Endometrium (tissue), 2 donors: Measurements from ENCODE around the gene FETUB.
"Not testable (repeated sequence)": the region's sequence is repeated elsewhere in the genome, so short reads cannot be mapped to it uniquely, and the experiment has no call there.

Source experiments
- FAIRE-seq: peaks from 2 replicates; lab custom pipeline; 2012; peaks lifted over from hg19 to GRCh38; lab: Jason Lieb, UNC
- donor health status: control.
- donor health status: control.

FETUB gene

DNA sequence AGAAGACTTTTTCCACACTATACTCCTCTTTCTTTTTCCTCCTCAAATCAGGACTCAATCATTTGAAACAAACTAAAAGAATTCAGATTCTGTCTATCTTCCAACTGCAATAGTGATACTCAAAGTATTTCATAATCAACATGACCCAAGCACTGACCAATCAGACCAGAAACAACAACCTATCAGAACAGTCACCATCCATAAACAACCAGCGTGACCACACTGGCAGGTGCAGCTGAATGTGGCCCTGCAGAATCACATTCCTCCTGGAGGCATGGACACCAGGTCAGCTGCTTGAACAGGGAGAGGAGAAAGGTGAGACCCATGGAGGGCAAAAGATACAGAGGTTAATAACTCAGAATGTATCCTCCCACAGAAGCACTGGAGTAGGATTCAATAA is 39.0 kb downstream of the FETUB start:
- FAIRE-seq, result no peak

DNA sequence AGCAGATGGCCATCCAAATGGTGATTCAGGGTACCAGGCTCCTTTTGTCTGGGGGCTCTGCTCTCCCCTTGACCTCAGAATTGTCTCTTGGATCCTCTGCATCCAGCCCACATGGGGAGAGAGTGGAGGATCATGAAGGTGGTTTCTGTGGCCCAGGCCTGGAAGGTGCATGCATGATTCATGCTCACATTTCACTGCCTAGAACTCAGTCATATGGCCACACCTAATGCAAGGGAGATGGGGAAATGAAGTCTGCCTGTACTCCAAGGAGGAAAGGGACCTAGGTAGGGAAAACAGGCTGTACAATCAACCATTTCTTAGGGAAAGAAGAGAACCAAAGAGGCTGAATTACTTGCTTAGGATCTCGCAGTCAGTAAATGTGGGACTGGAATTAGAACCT is 40.7 kb downstream of the FETUB start:
- FAIRE-seq, result no peak

DNA sequence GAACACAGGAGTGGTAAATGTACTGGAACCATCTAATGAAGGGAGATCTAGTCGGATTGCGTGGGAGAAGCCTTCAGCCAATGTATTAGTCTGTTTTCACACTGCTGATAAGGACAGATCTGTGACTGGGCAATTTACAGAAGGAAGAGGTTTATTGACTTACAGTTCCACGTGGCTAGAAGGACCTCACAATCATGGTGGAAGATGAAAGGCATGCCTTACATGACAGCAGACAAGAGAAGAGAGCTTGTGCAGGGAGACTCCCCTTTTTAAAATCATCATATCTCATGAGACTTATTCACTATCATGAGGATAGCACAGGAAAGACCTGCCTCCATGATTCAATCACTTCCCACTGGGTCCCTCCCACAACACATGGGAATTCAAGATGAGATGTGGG is 42.6 kb downstream of the FETUB start:
- FAIRE-seq, result no peak

DNA sequence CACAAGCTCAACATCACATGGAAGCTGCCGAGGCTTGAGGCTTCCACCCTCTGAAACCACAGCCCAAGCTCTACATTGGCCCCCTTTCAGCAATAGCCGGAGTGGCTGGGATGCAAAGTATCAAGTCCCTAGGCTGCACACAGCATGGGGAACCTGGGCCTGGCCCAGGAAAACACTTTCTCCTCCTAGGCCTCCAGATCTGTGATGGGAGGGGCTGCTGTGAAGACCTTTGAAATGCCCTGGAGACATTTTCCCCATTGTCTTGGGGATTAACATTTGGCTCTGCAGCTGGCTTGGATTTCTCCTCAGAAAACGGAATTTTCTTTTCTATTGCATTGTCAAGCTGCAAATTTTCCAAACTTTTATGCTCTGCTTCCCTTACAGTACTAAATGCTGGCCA is 43.8 kb downstream of the FETUB start:
- FAIRE-seq, result no peak

DNA sequence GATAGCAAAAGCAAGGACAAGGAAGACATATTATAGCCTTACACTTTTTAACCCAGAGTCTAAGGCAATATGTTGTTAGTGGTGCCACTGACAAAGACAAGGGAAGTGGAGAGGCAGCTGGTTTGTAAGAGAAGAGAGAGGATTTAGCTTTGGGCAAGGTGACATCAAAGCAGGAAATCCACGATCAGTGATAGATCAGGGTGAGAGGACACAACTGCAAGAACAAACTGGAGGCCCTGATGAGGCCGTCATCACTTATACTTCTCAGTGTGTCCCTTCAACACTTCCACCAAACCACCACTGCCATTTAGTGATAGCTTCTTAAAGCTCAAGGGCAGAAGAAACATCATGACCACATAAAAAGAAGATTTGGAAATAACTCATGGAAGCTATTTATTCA is 46.3 kb downstream of the FETUB start:
- FAIRE-seq, result not testable (repeated sequence)

DNA sequence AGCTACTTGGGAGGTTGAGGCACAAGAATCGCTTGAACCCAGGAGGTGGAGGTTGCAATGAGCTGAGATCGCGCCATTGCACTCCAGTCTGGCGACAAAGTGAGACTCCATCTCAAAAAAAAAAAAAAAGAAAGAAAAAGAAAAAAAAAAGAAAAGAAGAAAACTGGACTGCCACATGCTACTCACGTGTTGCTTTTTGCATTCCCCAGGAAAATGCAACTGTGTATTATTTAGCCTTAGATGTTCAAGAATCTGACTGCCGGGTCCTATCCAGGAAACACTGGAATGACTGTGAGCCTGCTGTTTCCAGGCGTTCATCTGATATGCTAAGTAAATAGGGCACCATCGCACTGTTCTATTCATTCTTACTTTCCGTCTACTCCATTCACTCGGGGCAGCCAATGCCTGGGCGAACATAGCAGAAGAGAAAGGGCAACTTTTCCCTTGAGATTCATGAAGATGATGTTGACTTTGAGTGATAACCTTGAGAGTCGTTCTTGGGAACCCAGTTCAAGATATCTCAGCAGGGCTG is 47.0 kb downstream of the FETUB start:
- FAIRE-seq, result no peak

DNA sequence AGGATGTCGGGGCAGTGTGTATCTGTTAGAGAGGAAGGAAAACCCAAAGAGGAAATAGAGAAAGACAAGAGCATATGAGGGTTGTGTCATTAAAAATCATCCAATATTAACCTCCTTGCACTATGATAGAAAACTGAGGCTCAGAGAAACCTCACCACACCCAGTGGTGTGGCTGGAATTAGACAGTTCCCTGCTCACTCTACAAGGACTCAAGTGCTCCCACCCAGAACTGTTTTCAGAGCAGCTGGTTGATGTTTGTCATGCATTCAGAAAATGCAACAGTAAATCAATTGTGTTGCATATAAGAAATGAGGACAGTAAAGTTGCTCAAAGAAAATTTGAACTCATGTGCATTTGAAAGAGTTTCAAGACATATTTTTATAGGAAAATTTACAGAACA is 50.1 kb downstream of the FETUB start:
- not testable (repeated sequence) for FAIRE-seq

DNA sequence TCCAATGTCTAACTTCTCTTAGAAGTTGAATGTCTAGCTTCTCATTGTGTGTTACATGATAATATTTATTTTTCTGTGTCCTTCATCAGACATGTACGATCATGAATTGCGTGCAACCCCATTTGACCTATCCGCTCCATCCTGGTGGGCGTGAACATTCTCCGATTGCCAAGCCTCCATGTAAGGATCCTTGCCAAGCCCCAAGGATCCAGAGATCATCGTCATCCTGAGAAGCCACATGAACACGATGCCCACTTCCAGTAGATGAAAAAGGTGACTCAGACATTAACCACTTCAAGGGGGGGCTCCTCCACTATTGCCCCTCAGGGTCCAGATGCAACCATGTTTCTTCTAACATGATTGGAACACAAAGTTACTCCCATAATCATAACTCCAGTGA is 51.5 kb downstream of the FETUB start:
- FAIRE-seq, result no peak

DNA sequence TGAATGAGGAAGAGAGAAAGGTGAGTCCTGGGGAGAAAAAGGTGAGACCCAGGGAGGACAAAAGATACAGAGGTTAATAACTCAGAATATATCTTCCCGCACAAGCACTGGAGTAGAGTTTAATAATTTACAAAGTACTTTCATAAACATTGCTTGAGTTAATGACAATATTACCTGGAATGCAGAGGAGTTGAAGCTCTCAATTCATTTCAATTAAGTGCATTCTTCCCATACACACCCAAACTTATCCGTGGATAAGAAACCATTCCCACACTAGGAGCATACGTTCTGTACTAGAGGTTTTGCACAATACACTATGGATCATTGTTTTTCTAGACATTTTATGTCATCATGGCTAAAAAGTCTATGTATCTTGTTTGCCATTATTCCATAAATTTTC is 53.6 kb downstream of the FETUB start:
- no peak for FAIRE-seq

DNA sequence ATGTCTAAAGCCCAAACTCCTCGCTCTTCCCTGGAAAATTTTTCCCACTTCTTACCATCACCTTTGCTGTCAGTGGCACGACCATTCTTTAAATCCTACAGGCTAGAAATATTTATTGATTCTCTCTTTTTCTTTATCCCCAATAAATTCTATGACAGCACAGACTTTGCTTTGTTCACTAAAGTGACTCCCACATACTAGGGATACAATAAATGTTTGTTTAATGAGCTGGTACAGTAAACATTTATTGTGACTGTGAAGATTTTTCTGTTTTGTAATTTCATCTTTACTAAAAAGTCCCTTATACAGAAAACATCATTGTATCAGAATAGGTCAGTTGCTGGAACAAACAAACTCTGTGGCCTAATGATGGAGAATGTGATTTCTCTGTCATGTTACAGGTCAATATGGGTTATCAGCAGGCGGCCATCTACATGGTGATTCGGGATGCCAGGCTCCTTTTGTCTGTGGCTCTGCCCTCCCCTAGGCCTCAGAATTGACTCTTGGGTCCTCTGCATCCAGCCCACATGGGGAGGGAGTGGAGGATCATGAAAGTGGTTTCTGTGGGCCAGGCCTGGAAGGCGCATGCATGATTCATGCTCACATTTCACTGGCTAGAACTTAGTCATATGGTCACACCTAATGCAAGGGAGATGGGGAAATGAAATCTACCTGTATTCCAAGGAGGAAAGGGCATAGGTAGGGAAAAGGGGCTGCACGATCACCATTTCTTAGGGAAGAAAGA is 54.3 kb downstream of the FETUB start:
- FAIRE-seq, result no peak

DNA sequence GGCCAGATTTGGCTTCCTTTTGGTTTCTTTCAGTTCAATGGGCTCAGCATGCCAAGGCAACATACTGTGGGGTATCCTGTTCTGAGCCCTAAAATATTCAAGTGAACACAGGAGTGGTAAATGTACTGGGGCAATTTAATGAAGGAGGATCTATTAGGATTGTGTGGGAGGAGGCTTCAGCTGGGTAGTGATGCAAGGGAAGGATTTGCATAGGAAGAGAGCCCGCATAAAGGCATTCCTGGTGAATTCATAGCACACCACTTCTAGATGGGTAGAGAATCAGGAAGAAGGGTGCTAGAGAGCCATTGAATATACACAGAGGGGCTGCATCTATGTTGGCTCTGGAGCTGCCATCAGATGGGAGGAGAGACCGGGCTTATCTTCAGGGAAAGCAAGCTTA is 56.3 kb downstream of the FETUB start:
- FAIRE-seq, result no peak

DNA sequence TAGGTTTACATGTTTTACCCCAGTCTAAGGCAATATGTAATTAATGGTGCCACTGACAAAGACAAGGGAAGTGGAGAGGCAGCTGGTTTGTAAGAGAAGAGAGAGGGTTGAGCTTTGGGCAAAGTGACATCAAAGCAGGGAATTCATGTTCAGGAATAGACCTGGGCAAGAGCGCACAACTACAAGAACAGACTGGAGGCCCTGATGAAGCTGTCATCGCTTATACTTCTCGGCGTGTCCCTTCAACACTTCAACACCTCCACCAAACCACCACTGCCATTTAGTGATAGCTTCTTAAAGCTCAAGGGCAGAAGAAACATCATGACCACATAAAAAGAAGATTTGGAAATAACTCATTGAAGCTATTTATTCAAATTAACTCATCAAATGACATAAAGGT is 57.3 kb downstream of the FETUB start:
- FAIRE-seq, result no peak

DNA sequence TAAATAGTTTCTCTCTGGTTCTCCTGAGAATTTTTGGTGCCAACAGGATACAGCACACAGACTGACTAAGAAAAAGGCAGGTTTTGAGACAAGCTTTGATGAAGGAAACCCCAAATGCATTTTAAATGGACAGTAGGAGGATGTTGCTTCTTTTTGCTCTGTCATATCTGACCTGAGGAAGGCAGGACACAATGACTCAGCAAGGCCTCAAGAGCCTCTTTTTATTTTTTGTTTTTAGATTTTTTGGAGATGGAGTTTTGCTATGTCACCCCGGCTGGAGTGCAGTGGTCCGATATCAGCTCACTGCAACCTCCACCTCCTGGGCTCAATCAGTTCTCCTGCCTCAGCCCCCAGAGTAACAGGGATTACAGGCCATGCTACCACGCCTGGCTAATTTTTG is 60.1 kb downstream of the FETUB start:
- FAIRE-seq, result no peak

DNA sequence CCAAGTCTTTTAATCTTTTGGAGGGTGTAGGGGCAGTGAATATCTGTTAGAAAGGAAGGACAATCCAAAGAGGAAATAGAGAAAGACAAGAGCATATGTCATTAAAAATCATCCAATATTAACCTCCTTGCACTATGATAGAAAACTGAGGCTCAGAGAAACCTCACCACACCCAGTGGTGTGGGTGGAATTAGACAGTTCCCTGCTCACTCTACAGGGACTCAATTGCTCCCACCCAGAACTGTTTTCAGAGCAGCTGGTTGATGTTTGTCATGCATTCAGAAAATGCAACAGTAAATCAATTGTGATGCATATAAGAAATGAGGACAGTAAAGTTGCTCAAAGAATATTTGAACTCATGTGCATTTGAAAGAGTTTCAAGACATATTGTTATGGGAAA is 62.3 kb downstream of the FETUB start:
- not testable (repeated sequence) for FAIRE-seq
